DMS79 treated with DMSO at 0.1 percent for 48 hours (cell line): ENCODE measurements around the gene COG7.
"Not testable (repeated sequence)": the region's sequence is repeated elsewhere in the genome, so short reads cannot be mapped to it uniquely, and the experiment has no call there.

Source experiments
- DNase-seq: peaks from one replicate; lab custom pipeline; 2025; lab: John Stamatoyannopoulos, UW

COG7 gene

GRCh38 chr16:23384878-23385277, 68.1 kb downstream of the COG7 start:
- DNase-seq, result peak; percentile 44

GRCh38 chr16:23383881-23384280, 69.1 kb downstream of the COG7 start:
- no peak for DNase-seq

GRCh38 chr16:23382279-23382678, 70.7 kb downstream of the COG7 start:
- no peak for DNase-seq

- not testable (repeated sequence) for DNase-seq
Observed at GRCh38 chr16:23381702-23382101, 71.3 kb downstream of the COG7 start.

GRCh38 chr16:23380501-23380951, 72.5 kb downstream of the COG7 start:
- DNase-seq, result no peak

- no peak for DNase-seq
Observed at GRCh38 chr16:23379707-23380106, 73.3 kb downstream of the COG7 start.

- DNase-seq, result no peak
Observed at GRCh38 chr16:23378921-23379320, 74.1 kb downstream of the COG7 start.

- DNase-seq, result no peak
Observed at GRCh38 chr16:23378256-23378655, 74.7 kb downstream of the COG7 start.

GRCh38 chr16:23377071-23377931, 75.7 kb downstream of the COG7 start:
- DNase-seq, result no peak

- DNase-seq, result no peak
Observed at GRCh38 chr16:23375643-23376042, 77.3 kb downstream of the COG7 start.

GRCh38 chr16:23374721-23375510, 78.1 kb downstream of the COG7 start:
- no peak for DNase-seq

GRCh38 chr16:23373436-23374219, 79.4 kb downstream of the COG7 start:
- no peak for DNase-seq

GRCh38 chr16:23371368-23371767, 81.6 kb downstream of the COG7 start:
- DNase-seq, result no peak

- no peak for DNase-seq
Observed at GRCh38 chr16:23369416-23369815, 83.6 kb downstream of the COG7 start.

GRCh38 chr16:23368469-23368868, 84.5 kb downstream of the COG7 start:
- DNase-seq, result no peak

GRCh38 chr16:23367988-23368387, 85.0 kb downstream of the COG7 start:
- DNase-seq, result no peak

GRCh38 chr16:23367564-23367963, 85.4 kb downstream of the COG7 start:
- DNase-seq, result no peak

- not testable (repeated sequence) for DNase-seq
Observed at GRCh38 chr16:23366341-23366740, 86.6 kb downstream of the COG7 start.

GRCh38 chr16:23365602-23366240, 87.3 kb downstream of the COG7 start:
- no peak for DNase-seq

- peak; percentile 66 for DNase-seq
Observed at GRCh38 chr16:23362460-23363317, 90.3 kb downstream of the COG7 start.
